ENCODE data around the gene RACGAP1.

The RACGAP1 gene

DNA sequence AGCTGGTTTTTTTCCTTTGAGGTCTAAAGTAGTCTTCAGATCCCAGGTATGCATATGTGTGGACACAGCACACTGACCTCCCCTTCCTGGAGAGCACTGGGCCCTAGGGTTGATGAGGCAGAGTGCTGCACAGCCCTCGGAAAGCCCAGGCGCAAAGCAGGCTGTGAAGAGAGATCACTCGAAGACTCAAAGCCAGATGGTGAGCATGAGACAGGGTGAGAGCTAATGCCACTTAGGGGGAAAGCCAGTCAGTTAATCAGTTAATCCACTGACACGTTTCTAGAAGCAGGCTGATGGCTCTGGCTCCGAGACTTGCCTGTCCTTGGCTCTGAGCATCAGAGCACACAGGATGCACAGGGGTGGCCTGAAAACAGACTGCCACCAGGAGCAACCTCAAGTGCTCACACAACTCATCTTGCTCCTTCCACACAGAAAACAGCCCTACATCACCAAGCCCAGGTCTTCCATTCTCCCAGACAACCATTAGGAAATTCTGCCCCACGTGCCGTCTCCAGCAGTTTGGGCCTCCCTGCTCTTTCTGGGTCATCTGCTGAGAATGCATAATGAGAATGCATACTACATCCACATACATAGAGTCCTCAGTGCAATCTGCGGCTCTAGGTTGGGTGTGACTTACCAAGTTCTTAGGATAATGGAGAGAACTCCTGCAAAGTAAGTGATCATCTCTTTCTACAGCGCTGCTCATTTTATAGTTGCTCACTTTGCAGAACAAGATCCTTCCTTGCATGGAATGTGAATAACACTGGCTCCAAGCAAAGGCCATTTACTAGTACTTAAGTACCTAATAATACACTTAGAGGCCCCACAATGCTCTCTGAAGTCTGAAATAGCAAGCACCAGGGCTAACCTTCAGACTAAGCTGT lies 40.6 kb downstream of the RACGAP1 start:
- no peak for DNase-seq

DNA sequence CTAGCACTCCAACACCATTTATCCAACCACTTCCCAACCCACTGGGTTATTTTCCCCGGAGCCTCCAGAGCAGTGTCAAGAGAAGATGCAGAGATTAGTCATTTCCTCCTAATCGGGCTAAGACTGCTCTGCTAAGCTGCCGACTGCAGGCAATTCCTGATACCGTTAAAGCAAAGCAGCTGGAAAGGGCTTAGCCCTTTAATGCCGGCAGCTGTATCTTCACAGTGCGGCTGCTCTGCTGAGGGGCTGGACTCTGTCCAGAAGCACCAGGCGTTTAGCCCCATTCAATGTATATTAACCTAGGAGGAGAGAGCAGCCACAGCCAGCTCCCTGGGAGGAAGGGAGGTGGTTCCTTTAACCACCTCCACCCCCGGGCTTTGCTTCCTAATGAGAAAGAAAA lies 41.4 kb downstream of the RACGAP1 start:
- peak; percentile 48 to 61 for DNase-seq

DNA sequence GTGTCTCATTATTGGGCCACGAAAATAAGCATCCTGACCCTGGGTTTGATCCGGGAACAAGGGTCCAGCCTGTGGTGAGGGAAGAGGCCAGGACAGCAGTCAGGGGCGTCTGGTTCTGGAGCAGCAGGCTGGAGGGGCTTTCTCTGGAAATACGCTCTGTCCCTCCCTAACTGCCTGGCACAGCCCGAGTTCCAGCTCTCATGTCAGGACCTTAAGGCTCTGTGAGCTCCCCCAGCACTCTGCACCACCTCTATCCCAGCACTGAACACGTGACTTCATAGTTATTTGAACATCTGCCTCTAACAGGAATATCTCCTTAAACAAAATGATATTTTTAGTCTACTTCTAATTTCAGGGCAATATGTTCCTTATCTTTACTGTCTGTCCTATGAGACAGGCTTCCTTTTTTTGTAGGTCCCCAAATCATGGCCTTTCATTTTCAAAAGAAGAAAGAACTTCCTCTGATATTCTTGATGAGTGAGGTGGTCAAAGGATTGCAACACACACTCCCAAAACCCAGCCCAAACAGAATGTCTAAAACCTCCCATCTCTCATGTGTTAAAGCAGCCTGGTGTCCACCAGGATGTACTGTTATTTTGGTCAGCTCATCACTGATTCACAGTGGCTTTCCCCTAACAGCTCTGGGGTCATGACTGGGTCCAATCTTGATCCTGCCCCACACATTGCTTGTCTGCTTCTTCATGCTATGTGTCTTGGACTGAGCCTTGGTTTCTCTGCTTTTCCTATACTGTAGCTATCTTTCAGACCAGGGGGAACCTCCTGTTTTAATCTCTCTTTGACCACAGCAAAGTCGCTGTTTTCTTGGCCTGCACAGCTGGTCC lies 42.8 kb downstream of the RACGAP1 start:
- DNase-seq: peak; percentile 49 to 66

DNA sequence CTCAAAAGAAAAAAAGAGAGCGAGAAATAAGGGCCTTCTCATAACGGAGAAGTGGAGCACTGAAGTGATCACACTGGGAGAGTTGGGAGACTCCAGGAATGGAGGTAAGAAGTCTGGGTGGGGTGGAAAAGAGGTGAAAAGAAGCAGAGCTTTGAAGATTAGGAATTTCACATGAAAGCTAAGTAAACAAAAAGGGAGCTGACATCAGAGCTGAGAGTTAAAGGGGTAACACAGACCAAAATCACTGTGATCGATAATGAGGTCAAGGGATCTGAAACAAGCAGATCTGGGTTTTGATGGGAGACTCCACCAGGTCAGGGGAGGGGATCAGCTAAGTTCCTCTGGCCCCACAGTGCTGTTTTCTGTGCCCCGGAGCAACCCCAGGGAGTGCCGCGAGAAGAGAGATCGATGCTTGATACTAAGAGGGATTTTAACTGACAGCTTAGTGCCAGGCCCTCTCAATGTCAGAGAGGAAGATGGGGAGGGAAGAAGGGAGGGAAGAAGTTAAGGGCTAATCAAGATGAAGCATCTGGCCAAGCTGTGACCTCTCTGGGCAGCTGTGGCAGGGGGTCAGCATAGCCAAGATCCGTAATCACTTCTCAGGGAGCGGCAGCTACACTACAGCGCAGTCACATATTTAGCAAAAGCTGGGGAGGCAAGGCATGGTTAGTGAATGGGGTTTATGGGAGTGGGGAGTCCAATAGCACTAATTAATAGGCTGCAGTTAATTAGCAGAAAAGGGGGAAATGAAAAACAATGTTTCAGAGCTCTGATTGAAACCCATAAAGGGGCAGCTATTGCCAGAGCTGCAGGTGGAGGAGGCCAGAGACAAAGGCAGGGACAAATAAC lies 44.6 kb downstream of the RACGAP1 start:
- no peak for DNase-seq

DNA sequence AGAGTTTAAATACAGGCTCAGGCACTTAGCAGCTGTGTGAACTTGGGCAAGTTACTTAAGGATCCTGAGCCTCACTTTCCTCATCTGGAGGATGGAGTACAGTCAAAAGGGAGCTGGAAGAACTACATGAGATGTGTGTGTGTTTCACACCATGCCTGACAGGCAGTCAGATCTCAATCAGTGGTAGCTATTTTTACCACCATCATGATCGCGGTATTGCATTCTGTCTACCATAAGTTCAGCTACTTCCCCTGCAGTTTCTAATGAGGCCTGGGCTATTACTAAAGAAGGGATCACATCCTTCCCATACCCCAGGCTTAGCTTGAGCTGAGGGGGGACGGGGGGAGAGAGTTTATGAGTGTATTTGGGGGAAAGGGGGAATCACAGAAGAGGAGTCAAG lies 45.5 kb downstream of the RACGAP1 start:
- no peak for DNase-seq

DNA sequence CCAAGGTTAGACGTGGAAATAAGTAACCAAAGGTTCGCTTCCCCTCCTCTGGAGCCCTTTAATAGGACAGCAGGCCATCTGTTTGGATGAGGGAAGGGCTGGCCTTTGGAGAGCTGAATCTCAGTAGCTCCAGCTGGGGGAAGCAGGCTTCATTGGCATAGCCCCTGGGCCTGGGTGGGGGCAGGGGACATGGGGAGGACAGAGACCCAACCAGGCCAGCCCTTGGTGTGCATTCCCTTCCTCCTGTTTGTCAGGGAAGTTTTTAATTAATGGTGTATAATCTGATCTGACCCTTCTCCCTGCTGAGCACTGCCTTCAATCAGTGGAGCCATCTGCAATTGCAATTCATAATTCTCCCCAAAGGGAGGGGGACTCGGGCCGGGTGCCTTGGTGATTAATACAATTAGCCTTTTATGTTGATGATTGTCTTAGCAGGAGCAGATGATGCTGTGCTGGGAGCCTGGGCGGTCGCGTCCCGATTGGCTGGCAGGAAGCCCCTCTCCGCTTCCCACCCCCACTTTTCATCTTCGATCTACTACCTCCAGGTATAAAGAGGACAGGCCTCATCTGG lies 46.2 kb downstream of the RACGAP1 start:
- no peak for DNase-seq

DNA sequence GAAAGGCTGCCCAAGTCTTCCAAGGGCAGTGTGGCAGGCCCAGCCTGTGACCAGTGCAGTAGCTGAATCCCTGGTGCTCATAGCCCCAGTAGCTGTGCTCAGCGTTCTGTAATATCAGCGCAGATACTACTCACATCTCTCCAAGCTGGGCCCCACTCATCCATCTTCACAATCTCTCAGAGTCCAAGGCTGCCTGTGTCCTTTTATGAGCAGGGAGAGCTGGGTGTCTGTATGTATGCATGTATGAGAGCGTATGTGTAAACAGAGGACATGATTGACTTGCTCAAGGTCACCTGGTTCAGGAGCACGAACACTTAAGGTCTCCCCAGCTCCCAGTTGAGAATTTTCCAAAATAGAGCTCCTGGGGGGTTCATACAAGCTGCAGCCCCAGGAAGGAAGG lies 47.2 kb downstream of the RACGAP1 start:
- DNase-seq: no peak

DNA sequence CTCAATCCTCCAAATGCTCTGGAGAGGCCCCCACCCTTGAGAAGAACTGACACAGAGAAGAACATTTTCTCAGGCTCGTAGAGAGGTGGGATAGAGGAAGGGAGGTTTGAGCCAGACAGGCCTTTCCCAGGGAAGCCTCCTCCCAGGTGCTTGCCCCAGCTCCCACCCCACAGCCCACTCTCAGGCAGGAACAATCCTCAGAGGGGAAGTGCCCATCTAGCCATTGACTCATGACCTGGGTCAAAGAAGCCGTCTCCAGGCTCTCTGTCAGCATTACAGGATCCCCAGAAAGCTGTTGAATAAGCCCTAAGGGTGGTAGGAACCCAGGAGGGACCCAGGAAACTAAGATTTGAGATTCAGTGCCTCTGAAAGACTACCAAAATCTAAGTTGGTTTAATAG lies 48.7 kb downstream of the RACGAP1 start:
- DNase-seq: peak in 1 of 2 donors; percentile 68

DNA sequence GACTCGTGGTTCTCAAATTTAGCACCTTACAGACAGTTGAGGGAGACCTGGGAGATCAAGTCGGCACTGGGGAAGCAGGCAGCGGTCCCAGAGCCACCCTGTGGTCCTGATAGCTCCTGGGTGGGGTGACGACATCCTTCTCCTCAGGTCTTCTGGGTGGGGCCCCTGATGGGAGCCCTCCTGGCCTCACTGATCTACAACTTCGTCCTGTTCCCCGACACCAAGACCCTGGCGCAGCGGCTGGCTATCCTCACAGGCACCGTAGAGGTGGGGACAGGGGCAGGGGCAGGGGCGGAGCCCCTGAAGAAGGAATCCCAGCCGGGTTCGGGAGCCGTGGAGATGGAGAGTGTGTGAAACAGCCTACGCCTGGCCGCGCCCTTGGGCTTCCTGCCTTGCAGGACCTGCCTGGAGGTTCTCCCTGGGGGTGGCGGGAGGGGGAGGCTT lies 50.0 kb downstream of the RACGAP1 start:
- DNase-seq: no peak

DNA sequence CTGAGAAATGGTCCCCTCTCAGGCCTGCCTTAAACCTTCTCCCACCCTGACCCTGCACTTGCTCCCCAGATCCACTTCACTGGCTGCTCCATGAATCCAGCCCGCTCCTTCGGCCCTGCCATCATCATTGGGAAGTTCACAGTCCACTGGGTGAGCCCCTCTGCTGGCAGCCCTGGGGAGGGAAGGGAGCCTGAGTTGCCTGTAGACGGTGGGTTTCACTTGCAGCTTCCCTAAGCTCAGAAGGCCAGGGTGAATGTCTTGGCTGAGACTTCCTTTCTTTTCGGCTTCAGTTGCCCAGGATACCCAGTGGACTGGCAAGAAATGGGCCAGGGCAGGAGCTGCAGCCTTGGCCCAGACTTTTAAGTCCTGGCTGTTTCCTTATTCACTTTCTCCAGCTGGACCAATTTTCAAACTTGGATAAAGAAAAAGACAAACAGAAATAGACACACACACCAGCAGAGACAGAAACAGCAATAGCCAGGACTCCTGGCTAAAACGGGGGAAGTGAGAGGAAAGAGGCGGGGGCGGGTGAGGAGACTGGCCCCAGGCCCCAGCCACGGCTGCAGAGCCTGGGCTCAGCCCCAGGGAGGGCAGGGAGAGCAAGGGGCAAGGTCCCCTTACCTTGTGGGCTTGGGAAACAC lies 50.5 kb downstream of the RACGAP1 start:
- no peak for DNase-seq

DNA sequence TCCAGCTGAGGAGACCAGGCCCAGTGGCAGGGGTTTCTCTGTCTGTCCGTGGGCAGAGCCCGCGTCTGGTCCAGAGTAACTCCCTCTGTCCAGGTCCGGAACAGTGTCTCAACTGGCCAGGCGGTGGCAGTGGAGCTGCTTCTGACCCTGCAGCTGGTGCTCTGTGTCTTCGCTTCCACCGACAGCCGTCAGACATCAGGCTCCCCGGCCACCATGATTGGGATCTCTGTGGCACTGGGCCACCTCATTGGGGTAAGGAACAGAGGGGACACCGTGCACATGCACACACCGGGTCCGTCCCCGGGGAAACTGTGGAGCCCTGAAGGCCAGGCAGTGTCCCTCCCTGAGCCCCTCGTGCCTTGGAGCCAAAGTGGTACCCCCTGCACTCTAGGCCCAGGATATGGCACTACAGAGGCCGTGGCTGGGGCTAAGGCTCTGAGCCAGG lies 51.0 kb downstream of the RACGAP1 start:
- DNase-seq: peak in 1 of 2 donors; percentile 37

DNA sequence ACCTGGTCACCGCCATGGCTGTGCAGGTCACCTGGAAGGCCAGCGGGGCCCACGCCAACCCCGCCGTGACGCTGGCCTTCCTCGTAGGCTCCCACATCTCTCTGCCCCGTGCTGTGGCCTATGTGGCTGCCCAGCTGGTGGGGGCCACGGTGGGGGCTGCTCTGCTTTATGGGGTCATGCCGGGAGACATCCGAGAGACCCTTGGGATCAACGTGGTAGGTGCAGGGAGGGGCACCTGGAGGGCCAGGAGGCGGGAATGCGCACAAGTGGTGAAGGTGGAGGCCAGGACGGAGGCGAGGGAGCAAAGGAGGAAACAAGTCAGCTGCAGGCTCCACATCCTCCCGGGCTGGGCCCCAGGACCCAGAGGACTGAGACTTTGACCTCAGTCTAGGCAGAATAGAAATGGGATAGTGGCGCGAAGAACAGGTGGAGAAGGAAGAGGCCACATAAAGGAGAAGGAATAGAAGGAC lies 51.9 kb downstream of the RACGAP1 start:
- no peak for DNase-seq

DNA sequence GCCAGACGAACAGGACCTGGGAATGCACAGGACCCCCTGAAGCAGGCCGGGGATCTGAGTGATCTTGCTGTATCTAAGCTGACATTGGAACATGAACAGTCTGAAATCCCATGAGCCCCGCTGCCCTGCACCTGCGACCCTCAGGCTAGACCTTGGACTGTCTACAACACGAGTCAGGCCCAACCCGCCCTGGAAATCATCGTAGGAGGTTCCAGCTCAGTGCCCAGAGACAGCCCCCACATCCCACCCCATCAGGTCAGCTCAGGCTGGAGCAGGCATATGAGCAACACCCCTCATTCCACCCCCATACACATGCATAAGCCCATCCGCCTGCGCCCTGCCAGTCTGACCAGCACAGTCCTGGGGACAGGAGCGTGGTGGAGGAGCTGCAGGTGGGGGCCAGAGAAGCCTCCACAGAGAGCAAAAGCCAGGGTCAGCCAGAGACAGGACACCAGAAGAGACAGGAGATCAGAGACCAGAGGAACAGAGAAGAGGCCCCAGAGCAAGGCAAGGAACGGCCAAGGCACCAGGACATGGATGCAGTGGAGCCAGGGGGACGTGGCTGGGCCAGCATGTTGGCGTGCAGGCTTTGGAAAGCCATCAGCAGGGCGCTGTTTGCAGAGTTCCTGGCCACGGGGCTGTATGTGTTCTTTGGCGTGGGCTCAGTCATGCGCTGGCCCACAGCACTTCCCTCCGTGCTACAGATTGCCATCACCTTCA lies 52.5 kb downstream of the RACGAP1 start, which contains the start of gene AQP6:
AQP6 (plus strand) TSS at position 307 of the 720 bp plus-strand sequence; CDS start at position 534, 227 bp downstream.
- DNase-seq: no peak

DNA sequence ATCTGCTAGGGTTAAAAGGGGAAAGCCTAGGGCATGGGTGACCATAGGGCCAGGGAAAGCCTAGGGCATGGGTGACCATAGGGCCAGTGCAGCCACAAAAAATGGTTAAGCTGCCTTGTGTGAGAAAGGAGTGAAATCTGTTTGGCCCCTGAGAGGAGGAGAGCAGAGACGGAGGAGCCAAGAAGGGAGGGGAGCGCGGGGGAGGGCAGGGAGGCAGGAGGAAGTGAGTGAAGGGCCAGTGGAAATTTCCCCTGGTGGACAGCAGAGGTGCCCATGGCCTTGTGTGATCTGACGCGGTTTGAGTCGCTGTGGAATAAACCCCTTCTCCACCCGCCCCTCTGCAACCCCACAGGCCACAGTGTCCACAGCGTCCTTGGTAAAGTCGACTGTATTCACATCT lies 53.2 kb downstream of the RACGAP1 start:
- DNase-seq: no peak

DNA sequence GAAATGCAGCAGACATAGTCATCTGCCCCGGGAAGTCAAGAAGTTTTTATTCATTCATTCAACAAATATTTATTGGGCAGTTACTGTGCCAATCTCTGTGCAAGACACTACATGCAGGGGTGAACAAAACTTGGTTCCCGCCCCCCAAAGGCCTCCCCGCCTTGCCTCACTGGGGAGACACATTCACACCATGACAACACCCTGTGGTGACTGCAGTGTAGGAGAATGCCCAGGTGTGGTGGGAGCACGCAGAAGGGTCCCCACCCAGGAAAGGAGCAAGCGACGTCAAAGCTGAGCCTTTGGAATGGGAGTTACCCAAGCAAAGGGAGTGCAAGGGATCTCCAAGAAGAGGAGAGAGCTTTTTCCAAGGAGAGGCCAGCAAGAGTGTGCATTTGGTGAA lies 54.2 kb downstream of the RACGAP1 start:
- DNase-seq: no peak

DNA sequence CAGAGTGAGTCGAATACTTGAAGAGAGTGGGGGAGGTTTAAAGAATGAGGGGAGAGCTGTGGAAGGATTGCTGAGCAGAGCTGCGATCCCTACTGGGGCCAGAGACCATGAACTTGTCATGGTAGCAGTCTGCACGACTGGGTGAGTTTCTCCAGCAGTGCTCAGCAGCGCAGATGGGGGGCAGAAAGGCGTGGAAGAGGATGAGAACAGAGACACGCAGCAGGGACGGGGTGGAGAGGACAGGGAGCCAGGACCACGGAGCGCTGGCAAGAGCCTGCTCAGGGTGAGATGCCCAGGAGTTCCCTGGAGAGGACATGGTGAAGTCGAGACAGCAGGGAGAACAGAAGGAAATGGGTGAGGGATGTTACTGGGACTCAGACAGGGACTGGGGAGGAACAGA lies 54.6 kb downstream of the RACGAP1 start:
- DNase-seq: no peak

DNA sequence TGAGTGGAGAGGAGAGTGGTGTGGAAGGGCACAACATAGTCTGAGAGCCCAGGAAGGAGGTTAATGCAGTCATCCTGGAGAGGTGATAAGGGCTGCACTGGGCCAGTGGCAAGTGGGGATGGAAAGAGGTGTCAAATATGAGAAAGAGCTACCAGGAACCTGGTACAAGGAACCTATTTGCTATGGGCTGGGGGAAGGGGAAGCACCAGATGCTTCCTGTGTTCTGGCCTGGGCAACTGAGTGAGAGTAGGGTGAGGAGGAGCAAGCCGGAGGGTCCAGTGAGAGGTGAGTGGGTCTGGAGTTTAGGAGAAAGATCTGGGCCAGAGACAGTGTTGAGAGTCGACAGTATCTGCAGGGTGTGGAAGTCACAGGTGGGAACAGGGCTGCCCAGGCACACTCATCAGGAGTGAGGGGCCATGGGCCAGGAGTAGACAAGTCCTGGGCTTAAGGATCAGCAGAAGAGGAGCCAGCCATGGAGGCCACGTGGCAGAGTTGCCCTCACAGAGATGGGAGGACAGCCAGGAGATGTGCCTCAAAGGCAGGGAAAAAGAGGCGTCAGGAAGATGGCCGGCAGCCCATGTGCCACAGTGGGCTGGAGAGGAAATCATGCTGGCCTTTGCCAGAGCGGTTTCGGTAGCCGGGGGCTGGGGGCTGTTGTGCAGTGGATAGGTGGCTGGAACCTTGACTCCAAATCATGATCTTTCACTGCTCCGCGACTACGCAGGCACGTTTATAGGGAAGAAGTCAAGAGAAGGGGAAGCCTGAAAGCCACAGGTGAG lies 55.5 kb downstream of the RACGAP1 start:
- no peak for DNase-seq

DNA sequence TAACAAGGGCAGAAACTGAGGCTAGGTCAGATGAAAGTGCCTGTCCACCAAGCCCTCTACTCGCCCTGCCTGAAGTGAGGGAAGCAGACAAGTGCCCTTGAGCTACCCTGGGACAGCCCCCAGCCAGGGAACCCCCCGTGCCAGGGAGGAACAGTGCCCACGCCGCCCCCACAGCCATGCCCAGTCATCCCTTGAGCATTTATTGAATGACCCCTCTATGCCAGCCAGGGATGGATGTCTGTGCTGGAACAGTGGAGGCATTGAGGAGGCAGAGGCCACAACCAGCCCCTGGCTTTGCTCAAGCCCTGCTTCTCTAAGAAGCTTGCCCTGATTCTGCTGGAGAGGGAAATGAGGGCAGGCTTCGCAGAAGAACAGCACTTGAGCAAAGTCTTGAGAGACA lies 56.3 kb downstream of the RACGAP1 start:
- DNase-seq: peak in 1 of 2 donors; percentile 31

DNA sequence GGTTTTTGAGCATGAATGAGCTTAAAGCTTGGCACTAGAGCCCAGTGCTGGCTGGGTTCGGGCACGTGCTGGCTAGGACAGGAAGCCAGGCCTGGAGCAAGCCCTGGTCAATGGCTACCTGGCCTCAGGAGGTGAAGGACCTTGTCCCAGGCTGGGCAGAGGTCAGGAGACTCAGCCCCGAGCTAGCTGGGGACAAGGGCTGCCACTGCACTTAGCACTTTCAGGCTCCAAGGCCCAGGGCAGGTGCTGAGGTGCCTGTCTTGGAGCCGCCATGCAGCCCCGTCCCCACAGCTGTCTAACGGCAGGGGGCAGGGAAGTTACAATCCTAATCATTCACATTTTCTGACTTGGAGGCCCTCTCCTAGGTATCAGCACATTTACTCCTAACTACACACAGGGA lies 56.8 kb downstream of the RACGAP1 start:
- no peak for DNase-seq

DNA sequence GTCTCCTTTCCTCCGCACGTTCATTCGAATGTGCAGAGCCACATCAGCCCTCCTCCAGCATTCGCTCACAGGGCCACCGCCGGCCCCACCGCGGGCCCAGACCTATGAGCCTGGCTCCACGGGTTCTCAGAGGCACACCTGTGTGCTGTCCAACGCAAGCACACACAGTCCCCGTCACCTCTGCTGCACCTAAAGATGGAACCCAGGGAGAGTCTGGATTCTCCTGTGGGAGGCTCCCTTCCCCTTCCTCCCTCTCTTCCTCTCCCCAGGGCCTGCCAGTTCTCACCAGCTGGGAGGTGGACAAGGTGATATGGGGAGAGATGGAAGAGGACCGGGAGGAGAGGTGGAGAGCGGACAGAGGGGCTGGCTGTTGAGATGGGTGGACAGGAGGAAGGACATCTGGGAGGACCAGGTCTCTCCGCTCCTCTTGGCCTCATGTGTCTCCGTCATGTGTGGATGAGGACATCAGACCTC lies 57.5 kb downstream of the RACGAP1 start:
- no peak for DNase-seq

Data from inflammatory macrophage treated with lipopolysaccharide for 1 hour (primary cell).